ENCODE measurements around the gene XIRP1.

GRCh38 chr3:39147711-39148434 is 44.5 kb downstream of the XIRP1 start:
- TF ChIP-seq EZH2 (IDR thresholded peaks at IDR 0.05; ENCODE audit: low read depth, unreplicated experiment) (no peak), STAT1 (IDR thresholded peaks at IDR 0.05; ENCODE audit: unreplicated experiment) (no peak), CTCF (conservative IDR thresholded peaks at IDR 0.05; ENCODE audit: low read depth in 2 of 2) (no peak), JUNB (IDR thresholded peaks at IDR 0.05; ENCODE audit: unreplicated experiment) (no peak), POLR2AphosphoS5 (IDR thresholded peaks at IDR 0.05; ENCODE audit: low read depth) (no peak), EZH2phosphoT487 (IDR thresholded peaks at IDR 0.05; ENCODE audit: unreplicated experiment) (no peak), ZNF114 (CRISPR knock-in tag; IDR thresholded peaks at IDR 0.05) (no peak), CREB1 (CRISPR knock-in tag; IDR thresholded peaks at IDR 0.05; ENCODE audit: low read depth) (no peak)
- TF ChIP-seq, protein P1, sequence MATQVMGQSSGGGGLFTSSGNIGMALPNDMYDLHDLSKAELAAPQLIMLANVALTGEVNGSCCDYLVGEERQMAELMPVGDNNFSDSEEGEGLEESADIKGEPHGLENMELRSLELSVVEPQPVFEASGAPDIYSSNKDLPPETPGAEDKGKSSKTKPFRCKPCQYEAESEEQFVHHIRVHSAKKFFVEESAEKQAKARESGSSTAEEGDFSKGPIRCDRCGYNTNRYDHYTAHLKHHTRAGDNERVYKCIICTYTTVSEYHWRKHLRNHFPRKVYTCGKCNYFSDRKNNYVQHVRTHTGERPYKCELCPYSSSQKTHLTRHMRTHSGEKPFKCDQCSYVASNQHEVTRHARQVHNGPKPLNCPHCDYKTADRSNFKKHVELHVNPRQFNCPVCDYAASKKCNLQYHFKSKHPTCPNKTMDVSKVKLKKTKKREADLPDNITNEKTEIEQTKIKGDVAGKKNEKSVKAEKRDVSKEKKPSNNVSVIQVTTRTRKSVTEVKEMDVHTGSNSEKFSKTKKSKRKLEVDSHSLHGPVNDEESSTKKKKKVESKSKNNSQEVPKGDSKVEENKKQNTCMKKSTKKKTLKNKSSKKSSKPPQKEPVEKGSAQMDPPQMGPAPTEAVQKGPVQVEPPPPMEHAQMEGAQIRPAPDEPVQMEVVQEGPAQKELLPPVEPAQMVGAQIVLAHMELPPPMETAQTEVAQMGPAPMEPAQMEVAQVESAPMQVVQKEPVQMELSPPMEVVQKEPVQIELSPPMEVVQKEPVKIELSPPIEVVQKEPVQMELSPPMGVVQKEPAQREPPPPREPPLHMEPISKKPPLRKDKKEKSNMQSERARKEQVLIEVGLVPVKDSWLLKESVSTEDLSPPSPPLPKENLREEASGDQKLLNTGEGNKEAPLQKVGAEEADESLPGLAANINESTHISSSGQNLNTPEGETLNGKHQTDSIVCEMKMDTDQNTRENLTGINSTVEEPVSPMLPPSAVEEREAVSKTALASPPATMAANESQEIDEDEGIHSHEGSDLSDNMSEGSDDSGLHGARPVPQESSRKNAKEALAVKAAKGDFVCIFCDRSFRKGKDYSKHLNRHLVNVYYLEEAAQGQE (IDR thresholded peaks at IDR 0.05; ENCODE audit: unreplicated experiment) = no peak
- TF ChIP-seq, protein P2, sequence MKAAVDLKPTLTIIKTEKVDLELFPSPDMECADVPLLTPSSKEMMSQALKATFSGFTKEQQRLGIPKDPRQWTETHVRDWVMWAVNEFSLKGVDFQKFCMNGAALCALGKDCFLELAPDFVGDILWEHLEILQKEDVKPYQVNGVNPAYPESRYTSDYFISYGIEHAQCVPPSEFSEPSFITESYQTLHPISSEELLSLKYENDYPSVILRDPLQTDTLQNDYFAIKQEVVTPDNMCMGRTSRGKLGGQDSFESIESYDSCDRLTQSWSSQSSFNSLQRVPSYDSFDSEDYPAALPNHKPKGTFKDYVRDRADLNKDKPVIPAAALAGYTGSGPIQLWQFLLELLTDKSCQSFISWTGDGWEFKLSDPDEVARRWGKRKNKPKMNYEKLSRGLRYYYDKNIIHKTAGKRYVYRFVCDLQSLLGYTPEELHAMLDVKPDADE (IDR thresholded peaks at IDR 0.05) = no peak

Measured in GM23338 (cell line).